HL-60 (cell line): ENCODE measurements around the gene NF2.

Experiments used
- CTCF ChIP-seq: IDR thresholded peaks from one replicate; pipeline ENCODE4 v1.5.1; 2011; ENCODE audit warnings: low read length, control low read depth, inconsistent platforms; ENCODE audit not compliant: insufficient read depth
- GABPA ChIP-seq: IDR thresholded peaks from 2 replicates; pipeline ENCODE4 v1.6.1; 2012; ENCODE audit warnings: low read depth
- POLR2AphosphoS5 ChIP-seq: IDR thresholded peaks from 2 replicates; pipeline ENCODE4 v1.6.1; 2012; ENCODE audit warnings: low read depth
- SPI1 ChIP-seq: IDR thresholded peaks from 2 replicates; pipeline ENCODE4 v1.6.1; 2012; ENCODE audit warnings: low read depth, mild to moderate bottlenecking, borderline replicate concordance
- TF ChIP-seq, protein P1 (sequence below): IDR thresholded peaks from 2 replicates; pipeline ENCODE4 v1.6.1; 2012; ENCODE audit warnings: low read depth; ENCODE audit not compliant: insufficient replicate concordance

GRCh38 chr22:29733362-29734201 lies 130.1 kb downstream of the NF2 start:
- TF ChIP-seq CTCF = no peak
- no peak for TF ChIP-seq GABPA
- TF ChIP-seq SPI1 = no peak
- TF ChIP-seq POLR2AphosphoS5 = no peak
- TF ChIP-seq, protein P1, sequence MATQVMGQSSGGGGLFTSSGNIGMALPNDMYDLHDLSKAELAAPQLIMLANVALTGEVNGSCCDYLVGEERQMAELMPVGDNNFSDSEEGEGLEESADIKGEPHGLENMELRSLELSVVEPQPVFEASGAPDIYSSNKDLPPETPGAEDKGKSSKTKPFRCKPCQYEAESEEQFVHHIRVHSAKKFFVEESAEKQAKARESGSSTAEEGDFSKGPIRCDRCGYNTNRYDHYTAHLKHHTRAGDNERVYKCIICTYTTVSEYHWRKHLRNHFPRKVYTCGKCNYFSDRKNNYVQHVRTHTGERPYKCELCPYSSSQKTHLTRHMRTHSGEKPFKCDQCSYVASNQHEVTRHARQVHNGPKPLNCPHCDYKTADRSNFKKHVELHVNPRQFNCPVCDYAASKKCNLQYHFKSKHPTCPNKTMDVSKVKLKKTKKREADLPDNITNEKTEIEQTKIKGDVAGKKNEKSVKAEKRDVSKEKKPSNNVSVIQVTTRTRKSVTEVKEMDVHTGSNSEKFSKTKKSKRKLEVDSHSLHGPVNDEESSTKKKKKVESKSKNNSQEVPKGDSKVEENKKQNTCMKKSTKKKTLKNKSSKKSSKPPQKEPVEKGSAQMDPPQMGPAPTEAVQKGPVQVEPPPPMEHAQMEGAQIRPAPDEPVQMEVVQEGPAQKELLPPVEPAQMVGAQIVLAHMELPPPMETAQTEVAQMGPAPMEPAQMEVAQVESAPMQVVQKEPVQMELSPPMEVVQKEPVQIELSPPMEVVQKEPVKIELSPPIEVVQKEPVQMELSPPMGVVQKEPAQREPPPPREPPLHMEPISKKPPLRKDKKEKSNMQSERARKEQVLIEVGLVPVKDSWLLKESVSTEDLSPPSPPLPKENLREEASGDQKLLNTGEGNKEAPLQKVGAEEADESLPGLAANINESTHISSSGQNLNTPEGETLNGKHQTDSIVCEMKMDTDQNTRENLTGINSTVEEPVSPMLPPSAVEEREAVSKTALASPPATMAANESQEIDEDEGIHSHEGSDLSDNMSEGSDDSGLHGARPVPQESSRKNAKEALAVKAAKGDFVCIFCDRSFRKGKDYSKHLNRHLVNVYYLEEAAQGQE = no peak
